ENCODE data around the gene RRM2.

RRM2 gene

GRCh38 chr2:10178751-10179150, 56.2 kb downstream of the RRM2 start:
- TF ChIP-seq GATA3 (IDR thresholded peaks at IDR 0.05; ENCODE audit: low read depth, low read length) (no peak), GATA2 (IDR thresholded peaks at IDR 0.05; ENCODE audit: low read depth, low read length) (no peak)

- no peak for TF ChIP-seq GATA2 (IDR thresholded peaks at IDR 0.05; ENCODE audit: low read depth, low read length)
- TF ChIP-seq GATA3 (IDR thresholded peaks at IDR 0.05; ENCODE audit: low read depth, low read length): no peak
These were observed 56.9 kb downstream of the RRM2 start for GRCh38 chr2:10179422-10179821.

- TF ChIP-seq GATA3 (IDR thresholded peaks at IDR 0.05; ENCODE audit: low read depth, low read length) (no peak), GATA2 (IDR thresholded peaks at IDR 0.05; ENCODE audit: low read depth, low read length) (no peak)
These were observed 57.7 kb downstream of the RRM2 start for GRCh38 chr2:10180229-10180628.
